Measurements from ENCODE around the gene CMTM8. TPM values are rescaled to one million over a fixed set of nuclear protein-coding genes. Genes with fewer than 3 reads are reported as not detected.
"Not testable (repeated sequence)": the region's sequence is repeated elsewhere in the genome, so short reads cannot be mapped to it uniquely, and the experiment has no call there.

Gene CMTM8
- total RNA-seq, 4 donors from 2014 or later = 4.8 to 18.3 (median 5.2) TPM

GRCh38 chr3:32216172-32216783, 22.2 kb upstream of the CMTM8 start:
- no peak for ATAC-seq (ENCODE audit: low FRiP score)
- no peak for DNase-seq (ENCODE audit: low spot score)
- no peak for TF ChIP-seq CTCF (IDR thresholded peaks at IDR 0.05)

GRCh38 chr3:32217339-32217738, 21.1 kb upstream of the CMTM8 start:
- no peak for ATAC-seq (ENCODE audit: low FRiP score)
- DNase-seq (ENCODE audit: low spot score) = no peak
- no peak for TF ChIP-seq CTCF (IDR thresholded peaks at IDR 0.05)

GRCh38 chr3:32219537-32219936, 18.9 kb upstream of the CMTM8 start:
- DNase-seq (ENCODE audit: low spot score) (no peak), ATAC-seq (ENCODE audit: low FRiP score) (no peak)
- TF ChIP-seq CTCF (IDR thresholded peaks at IDR 0.05) = no peak

- ATAC-seq (ENCODE audit: low FRiP score) (no peak), DNase-seq (ENCODE audit: low spot score) (no peak)
Measured at GRCh38 chr3:32220006-32220405, 18.5 kb upstream of the CMTM8 start.

GRCh38 chr3:32222950-32223349, 15.5 kb upstream of the CMTM8 start:
- no peak for DNase-seq (ENCODE audit: low spot score)
- TF ChIP-seq CTCF (IDR thresholded peaks at IDR 0.05) = no peak

More at GRCh38 chr3:32220006-32220405, 18.5 kb upstream of the CMTM8 start:
- TF ChIP-seq CTCF (IDR thresholded peaks at IDR 0.05) = no peak

GRCh38 chr3:32224016-32224516, 14.4 kb upstream of the CMTM8 start:
- no peak for TF ChIP-seq CTCF (IDR thresholded peaks at IDR 0.05)
- no peak for ATAC-seq (ENCODE audit: low FRiP score)
- no peak for DNase-seq (ENCODE audit: low spot score)

More at GRCh38 chr3:32222950-32223349, 15.5 kb upstream of the CMTM8 start:
- ATAC-seq (ENCODE audit: low FRiP score) = no peak

- DNase-seq (ENCODE audit: low spot score) (no peak), ATAC-seq (ENCODE audit: low FRiP score) (no peak)
- TF ChIP-seq CTCF (IDR thresholded peaks at IDR 0.05) = no peak
Measured at GRCh38 chr3:32226875-32227500, 11.5 kb upstream of the CMTM8 start.

- not testable (repeated sequence) for ATAC-seq (ENCODE audit: low FRiP score); DNase-seq (ENCODE audit: low spot score)
Measured at GRCh38 chr3:32228743-32229142, 9.7 kb upstream of the CMTM8 start.

Data from omental fat pad (tissue), 4 donors.